Upper lobe of left lung (tissue), 4 donors: ENCODE data around the gene ATP2B1.

ENCODE experiments used
- POLR2A ChIP-seq, 4 donors: fragments of 450-650 bp; IDR thresholded peaks; one replicate each; pipeline ENCODE4 v1.5.1; 2016 to 2017; ENCODE audit warnings: antibody characterized with exemption in 4 of 4, mild to moderate bottlenecking in 2 of 4
- POLR2AphosphoS5 ChIP-seq, 2 donors: sonication (generic); formaldehyde crosslinking; IDR thresholded peaks; one replicate each; pipeline ENCODE4 v1.5.1; 2017; ENCODE audit warnings: antibody characterized with exemption in 2 of 2
- TF ChIP-seq, protein P1 (sequence below), 6 experiments: fragments of 450-650 bp in 4 of 6; fragments of 200-600 bp in 2 of 6; sonication (generic) in 2 of 6; IDR thresholded peaks; one replicate each; pipeline ENCODE4 v1.5.1; 2016 to 2019; ENCODE audit warnings: antibody characterized with exemption in 6 of 6

- TF ChIP-seq, protein P1, sequence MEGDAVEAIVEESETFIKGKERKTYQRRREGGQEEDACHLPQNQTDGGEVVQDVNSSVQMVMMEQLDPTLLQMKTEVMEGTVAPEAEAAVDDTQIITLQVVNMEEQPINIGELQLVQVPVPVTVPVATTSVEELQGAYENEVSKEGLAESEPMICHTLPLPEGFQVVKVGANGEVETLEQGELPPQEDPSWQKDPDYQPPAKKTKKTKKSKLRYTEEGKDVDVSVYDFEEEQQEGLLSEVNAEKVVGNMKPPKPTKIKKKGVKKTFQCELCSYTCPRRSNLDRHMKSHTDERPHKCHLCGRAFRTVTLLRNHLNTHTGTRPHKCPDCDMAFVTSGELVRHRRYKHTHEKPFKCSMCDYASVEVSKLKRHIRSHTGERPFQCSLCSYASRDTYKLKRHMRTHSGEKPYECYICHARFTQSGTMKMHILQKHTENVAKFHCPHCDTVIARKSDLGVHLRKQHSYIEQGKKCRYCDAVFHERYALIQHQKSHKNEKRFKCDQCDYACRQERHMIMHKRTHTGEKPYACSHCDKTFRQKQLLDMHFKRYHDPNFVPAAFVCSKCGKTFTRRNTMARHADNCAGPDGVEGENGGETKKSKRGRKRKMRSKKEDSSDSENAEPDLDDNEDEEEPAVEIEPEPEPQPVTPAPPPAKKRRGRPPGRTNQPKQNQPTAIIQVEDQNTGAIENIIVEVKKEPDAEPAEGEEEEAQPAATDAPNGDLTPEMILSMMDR (IDR thresholded peaks at IDR 0.05), result no peak
- no peak for TF ChIP-seq POLR2AphosphoS5 (IDR thresholded peaks at IDR 0.05)
- TF ChIP-seq POLR2A (IDR thresholded peaks at IDR 0.05), result no peak
Observed at GRCh38 chr12:89618113-89618862, 90.3 kb downstream of the ATP2B1 start.
